Endothelial cell of umbilical vein (primary cell): ENCODE results near the gene CYP2C19.

Source experiments
- CTCF ChIP-seq, 2 donors: IDR thresholded peaks; 1 replicate in 1 of 2; 2 replicates in 1 of 2; pipeline ENCODE4 v1.5.1; 2011; ENCODE audit warnings: low read length in 2 of 2, mild to moderate bottlenecking in 2 of 2, moderate library complexity in 2 of 2, control low read depth in 1 of 2, inconsistent platforms in 1 of 2, low read depth in 1 of 2; ENCODE audit not compliant: insufficient read depth in 1 of 2; ENCODE audit errors: extremely low read depth in 1 of 2
- EZH2 ChIP-seq: IDR thresholded peaks from 2 replicates; pipeline ENCODE4 v1.6.1; 2012; ENCODE audit warnings: borderline replicate concordance, low read depth, mild to moderate bottlenecking, moderate library complexity, low read length, inconsistent platforms; ENCODE audit not compliant: severe bottlenecking
- FOS ChIP-seq: IDR thresholded peaks from 2 replicates; pipeline ENCODE4 v1.6.1; 2011; ENCODE audit warnings: mild to moderate bottlenecking, low read length, moderate library complexity, borderline replicate concordance; ENCODE audit not compliant: insufficient read depth
- GATA2 ChIP-seq: IDR thresholded peaks from 2 replicates; pipeline ENCODE4 v1.7.0; 2011; ENCODE audit warnings: low read depth, mild to moderate bottlenecking, moderate library complexity, mixed read lengths, low read length; ENCODE audit not compliant: insufficient read length, insufficient read depth
- JUN ChIP-seq: IDR thresholded peaks from 2 replicates; pipeline ENCODE4 v1.6.1; 2011; ENCODE audit warnings: borderline replicate concordance, low read depth; ENCODE audit not compliant: insufficient read length, insufficient read depth
- MYC ChIP-seq: IDR thresholded peaks from one replicate; pipeline ENCODE4 v1.6.1; 2011; ENCODE audit warnings: mild to moderate bottlenecking, low read depth, low read length
- POLR2A ChIP-seq: IDR thresholded peaks from 2 replicates; pipeline ENCODE4 v1.6.1; 2012; ENCODE audit warnings: low read depth, mild to moderate bottlenecking, control low read depth, low read length
- POLR2AphosphoS5 ChIP-seq: IDR thresholded peaks from 2 replicates; pipeline ENCODE4 v1.6.1; 2012; ENCODE audit warnings: low read depth, mild to moderate bottlenecking, control low read depth, low read length, moderate library complexity; ENCODE audit not compliant: insufficient read depth

- no peak for TF ChIP-seq POLR2A
- no peak for TF ChIP-seq MYC
- TF ChIP-seq POLR2AphosphoS5: no peak
- no peak for TF ChIP-seq JUN
- TF ChIP-seq EZH2: no peak
- TF ChIP-seq CTCF (IDR thresholded peaks at IDR 0.05; ENCODE audit: extremely low read depth in 1 of 2, insufficient read depth in 1 of 2, low read depth in 1 of 2, low read length in 2 of 2): no peak
- no peak for TF ChIP-seq GATA2
- TF ChIP-seq FOS: no peak
Observed at GRCh38 chr10:94846204-94846603, 83.7 kb downstream of the CYP2C19 start.
